ENCODE data around the gene MAML3.
A peak's percentile ranks its signal among the peaks of the same experiment; 100 is the strongest.

Gene MAML3

GRCh38 chr4:139907001-139907809 is 246.8 kb downstream of the MAML3 start:
- no peak for DNase-seq

GRCh38 chr4:139905489-139905888 is 248.5 kb downstream of the MAML3 start:
- no peak for DNase-seq

GRCh38 chr4:139904406-139904805 is 249.6 kb downstream of the MAML3 start:
- DNase-seq: no peak

GRCh38 chr4:139903845-139904244 is 250.1 kb downstream of the MAML3 start:
- DNase-seq: no peak

GRCh38 chr4:139902321-139903320 is 251.4 kb downstream of the MAML3 start:
- peak in 9 of 56 donors; percentile 4 to 29 (median 12) for DNase-seq

- DNase-seq: peak in 4 of 56 donors; percentile 4 to 48 (median 19)
Measured at GRCh38 chr4:139901531-139902320, 252.3 kb downstream of the MAML3 start.

- DNase-seq: no peak
Measured at GRCh38 chr4:139900964-139901376, 253.0 kb downstream of the MAML3 start.

GRCh38 chr4:139899346-139899745 is 254.6 kb downstream of the MAML3 start:
- no peak for DNase-seq

GRCh38 chr4:139898293-139898692 is 255.7 kb downstream of the MAML3 start:
- no peak for DNase-seq

- no peak for DNase-seq
Measured at GRCh38 chr4:139896091-139896604, 257.8 kb downstream of the MAML3 start.

GRCh38 chr4:139893801-139894200 is 260.2 kb downstream of the MAML3 start:
- DNase-seq: no peak

GRCh38 chr4:139892973-139893736 is 260.8 kb downstream of the MAML3 start:
- no peak for DNase-seq

- no peak for DNase-seq
Measured at GRCh38 chr4:139890816-139891215, 263.2 kb downstream of the MAML3 start.

- DNase-seq: peak in 2 of 56 donors; percentile 10 to 11
Measured at GRCh38 chr4:139889901-139890300, 264.1 kb downstream of the MAML3 start.

- no peak for DNase-seq
Measured at GRCh38 chr4:139889264-139889663, 264.7 kb downstream of the MAML3 start.

GRCh38 chr4:139887962-139888735 is 265.8 kb downstream of the MAML3 start:
- DNase-seq: no peak

- DNase-seq: no peak
Measured at GRCh38 chr4:139887376-139887802, 266.6 kb downstream of the MAML3 start.

- DNase-seq: no peak
Measured at GRCh38 chr4:139886798-139887197, 267.2 kb downstream of the MAML3 start.

- DNase-seq: no peak
Measured at GRCh38 chr4:139884438-139884837, 269.5 kb downstream of the MAML3 start.
